Measurements from ENCODE around the gene ATP6V1G1.

GRCh38 chr9:114619191-114619761 is 31.7 kb downstream of the ATP6V1G1 start:
- TF ChIP-seq HMGXB4 (CRISPR knock-in tag; IDR thresholded peaks at IDR 0.05; ENCODE audit: borderline replicate concordance) = no peak
- no peak for TF ChIP-seq CTCF (IDR thresholded peaks at IDR 0.05)
- no peak for TF ChIP-seq ESRRA (IDR thresholded peaks at IDR 0.05; ENCODE audit: borderline replicate concordance, low read length)
- no peak for TF ChIP-seq RFX5 (IDR thresholded peaks at IDR 0.05)
- no peak for TF ChIP-seq ZSCAN20 (CRISPR knock-in tag; IDR thresholded peaks at IDR 0.05)

Measured in A549 (cell line).